ENCODE data around the gene CMPK2.

The CMPK2 gene

DNA sequence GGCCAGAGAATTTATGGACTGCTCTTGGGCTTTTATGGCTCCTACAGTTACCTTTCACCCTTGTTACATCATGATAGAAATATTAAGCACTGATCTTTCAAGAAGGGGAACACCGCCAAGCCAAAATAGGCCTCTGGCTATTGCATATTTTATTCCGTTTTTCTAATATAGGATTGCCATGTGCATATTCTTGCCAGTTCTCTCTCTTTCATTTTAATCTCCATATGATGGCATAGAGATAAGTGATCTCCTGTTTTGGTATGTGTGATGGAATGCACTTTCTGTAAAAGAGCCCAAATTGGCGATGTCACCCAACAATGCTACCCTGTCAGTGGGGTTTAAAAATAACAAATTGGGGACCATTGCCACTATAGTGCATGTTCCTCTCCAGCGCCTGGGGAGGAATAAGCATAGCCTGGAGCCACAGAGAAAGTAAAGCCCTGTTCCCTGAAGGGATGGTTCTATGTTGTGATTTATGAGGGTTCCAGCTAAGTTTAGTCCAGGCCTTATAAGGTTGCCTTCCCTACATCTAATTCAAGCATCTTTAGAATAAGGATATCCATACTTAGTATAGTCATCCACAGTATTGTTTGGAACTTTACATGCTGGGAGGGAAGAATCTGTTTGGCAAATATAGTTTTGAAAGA is 26.9 kb downstream of the CMPK2 start:
- DNase-seq: no peak

DNA sequence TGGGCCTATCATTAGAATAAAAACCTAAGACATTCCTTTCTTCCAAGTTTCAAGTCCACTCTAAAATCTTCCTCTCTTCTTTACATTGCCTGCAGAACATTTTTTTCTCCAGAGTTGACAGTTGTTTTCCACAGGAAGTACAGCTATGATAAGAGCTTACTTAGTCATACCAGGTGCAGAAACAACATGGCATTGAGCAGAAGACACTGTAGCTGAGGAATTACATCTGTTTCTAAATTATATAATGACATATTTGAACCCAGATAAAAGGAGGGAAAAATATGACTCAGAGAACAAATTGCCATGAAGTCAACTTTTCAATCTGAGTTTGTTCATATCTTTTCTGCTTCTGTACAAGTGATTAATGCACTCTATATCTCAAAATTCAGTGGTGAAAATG is 30.2 kb downstream of the CMPK2 start:
- no peak for DNase-seq

DNA sequence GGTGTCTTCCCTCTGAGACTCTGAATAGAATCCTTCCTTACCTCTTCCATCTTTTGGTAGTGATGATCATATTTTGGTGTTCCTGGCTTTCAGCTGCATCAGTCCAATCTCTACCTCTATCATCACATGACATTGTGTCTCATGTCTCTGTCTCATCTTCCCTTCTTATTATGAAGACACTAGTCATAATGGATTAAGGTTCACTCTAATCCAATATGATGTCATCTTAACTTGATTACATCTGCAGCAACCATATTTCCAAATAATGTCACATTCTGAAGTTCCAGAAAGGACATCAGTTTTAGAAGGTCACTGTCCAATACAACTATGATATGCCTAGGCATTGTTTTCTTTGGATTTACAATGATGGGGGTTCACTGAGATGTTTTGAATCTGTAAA is 31.5 kb downstream of the CMPK2 start:
- no peak for DNase-seq

DNA sequence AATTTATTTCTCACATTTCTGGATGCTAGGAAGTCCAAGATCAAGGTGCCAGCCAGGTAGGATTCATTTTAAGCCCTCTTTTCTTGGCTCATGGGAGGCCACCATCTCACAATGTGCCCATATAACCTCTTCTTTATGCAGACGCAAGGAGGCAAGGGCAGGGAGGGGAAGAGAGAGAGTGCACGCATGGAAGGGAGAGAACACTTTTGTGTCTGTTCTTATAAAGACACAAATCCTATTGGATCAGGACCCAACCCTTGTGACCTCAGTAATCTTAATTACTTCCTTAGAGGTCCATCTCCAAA is 32.5 kb downstream of the CMPK2 start:
- DNase-seq: no peak

DNA sequence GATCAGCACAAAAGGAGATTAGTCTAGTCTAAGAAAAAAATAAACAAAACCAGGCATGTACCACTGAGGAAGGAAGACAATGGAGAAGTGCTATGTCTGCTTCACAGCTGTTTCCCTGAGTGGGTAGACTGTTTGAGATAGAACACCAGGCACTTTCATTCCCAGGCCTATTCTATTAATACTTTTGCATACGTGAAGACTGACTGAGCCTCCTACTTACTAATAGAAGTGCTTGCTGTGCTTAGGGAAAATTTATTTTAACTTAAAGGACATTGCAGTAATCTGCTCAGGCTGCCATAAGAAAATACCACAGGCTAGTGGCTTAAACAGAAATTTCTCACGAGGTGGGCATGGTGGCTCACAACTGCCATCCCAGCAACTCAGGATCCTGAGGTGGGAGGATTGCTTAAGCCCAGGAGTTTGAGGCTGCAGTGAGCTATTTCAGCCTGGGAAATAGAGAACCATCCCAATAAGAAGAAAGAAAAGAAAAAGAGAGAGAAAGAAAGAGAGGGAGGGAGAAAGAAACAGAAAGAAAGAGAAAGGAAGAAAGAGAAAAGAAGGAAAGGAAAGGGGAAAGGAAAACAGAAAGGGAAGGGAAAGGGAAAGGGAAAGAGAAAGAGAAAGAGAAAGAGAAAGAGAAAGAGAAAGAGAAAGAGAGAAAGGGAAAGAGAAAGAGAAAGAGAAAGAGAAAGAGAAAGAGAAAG is 33.0 kb downstream of the CMPK2 start:
- no peak for DNase-seq

DNA sequence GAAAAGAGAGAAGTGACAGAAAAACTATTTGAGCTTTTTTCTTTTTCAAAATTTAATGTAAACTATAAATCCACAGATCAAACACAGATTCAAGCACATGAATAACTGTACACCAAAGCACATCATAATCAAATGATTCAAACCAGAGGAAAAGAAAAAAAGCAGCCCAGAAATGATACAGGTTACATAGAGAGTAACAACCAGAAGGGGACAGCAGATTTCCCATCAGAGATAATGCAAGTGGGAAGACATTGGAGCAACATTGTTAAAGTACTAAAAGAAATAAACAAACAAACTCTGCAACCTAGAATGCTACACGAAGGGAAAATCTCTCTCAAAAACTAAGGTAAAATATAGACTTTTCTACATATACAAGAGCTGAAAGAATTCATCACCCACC is 34.5 kb downstream of the CMPK2 start:
- no peak for DNase-seq

DNA sequence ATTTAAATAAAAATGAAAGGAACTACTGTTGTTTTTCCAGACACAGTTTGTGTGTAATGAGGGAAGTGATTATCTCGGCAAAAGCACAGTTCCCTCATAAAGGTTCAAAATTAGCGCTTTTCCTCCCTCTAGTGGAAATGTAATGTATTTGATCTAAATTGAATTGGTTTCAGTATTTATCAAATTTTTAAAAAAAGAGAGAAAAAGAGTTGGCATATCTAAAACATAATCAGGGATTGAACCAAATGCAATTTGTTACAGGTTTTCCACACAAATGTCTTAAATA is 37.5 kb downstream of the CMPK2 start:
- no peak for DNase-seq

DNA sequence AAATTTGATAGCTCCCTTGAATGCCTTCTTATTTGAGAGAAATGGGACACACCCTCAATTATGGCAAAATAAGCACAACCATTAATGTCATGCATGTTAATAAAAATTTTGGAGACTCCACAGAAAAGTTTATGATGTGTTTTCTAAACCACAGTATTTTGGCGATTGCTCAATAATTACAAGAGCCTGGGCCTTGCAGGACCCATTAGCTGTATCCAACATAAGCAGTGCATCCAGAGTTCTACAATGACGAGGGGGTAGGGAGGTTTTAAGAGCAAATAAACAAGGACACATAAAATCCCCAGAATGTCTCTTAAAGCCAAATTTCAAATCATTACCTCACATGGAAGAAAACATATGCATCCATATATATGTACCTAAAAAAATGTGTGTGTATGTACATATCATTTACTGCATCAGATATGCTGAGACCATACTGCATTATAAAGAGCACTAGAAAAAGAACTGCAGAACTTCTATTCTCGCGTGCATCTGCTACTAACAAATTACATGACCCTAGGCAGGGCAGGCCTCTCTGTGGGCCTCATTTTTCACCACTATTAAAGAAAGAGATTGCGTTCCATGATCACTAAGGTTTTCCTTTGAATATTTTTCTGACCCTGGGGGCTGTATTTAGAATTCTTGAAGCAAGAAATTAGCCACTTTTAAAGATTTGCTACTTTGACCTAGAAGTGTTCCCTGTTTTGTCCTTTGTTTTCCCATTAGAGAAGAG is 38.0 kb downstream of the CMPK2 start:
- no peak for DNase-seq

DNA sequence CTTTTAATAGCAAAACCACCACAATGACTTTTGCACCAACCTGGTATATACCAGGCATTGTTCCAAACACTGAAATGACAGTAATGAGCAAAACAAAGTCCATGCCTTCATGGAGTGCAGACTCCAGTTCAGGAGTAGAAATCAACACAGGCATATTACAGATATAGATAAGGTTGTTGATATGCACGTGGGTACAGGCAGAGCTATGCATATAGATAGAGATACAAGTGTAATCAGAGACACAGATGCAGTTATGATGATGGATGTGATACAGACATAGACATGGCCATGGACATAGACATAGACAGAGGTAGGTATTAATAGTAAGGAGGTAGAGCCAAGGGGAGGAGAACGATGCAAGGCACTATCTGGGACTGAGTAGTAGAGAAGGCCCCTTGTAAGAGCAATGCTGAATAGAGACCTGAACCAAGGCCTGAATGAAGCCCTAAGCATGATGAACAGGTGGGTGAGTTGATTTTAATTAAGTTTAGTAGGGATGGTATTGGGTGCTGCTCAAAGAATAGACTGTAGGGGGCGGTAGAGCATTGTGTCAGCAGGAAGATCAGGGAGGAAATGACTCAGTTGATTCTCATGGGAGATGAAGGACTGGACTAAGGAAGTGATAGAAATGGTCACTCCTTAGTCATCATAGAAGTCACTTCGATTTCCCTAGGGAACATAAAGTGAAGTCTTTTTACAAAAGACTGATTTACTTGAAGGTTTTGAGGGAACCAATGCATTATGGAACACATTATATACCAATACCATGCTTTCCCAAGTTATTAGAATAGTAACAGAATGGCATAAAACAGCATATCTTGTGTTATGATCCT is 39.4 kb downstream of the CMPK2 start:
- DNase-seq: no peak

DNA sequence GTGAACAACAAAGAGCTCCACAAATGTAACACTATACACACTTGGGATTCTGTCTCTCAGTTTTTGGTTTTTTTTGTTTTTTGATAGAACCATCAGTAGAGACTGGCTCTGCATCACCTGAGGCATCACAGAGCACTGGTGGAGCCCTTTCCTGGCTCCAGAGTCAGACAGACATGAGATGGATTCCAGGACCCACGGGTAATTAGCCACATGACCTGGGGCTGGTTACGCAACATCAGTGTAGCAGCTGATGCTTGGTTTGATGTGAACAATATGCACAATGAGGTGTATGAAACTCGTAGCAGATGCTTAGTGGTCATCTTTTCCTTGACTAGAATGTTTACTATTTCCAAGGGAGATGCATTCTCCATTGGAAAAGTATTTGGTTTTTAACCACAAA is 40.7 kb downstream of the CMPK2 start:
- peak; percentile 90 for DNase-seq

DNA sequence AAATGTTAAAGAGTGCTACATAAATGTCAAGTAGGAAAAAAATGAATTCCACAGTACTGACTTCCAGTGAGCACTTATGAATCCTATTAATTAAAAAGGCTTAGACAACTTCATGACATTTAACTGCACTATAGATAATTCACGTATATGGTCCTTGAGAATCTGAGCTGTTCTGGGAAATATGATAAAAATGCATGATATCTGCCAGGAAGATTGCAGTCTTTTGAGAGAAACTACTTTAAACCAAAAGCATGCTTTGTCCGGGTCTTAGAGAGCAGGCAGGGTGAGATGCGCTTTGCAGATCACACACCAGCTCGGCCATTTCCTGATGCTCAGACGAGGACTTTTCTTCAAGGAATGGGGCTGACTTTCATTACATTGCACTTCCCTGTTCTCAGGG is 42.6 kb downstream of the CMPK2 start:
- DNase-seq: no peak

DNA sequence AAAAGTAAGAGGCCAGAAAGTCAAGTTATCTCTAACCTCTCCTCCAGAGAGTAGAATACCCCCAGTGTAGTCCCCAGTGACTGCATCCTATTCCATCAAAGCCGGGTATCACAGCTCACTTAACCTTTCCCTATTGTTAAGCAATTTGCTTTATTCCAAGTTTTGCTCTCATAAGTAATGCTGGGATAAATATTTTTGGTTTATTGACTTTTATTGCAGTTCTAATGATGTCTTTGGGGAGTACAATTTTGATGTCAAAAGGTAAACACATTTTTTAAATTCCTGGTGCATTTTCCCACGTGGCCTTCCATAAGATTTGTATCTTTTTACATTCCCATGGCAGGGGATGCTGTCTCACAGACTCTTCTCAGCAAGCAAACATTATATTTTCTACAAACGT is 43.3 kb downstream of the CMPK2 start:
- no peak for DNase-seq

DNA sequence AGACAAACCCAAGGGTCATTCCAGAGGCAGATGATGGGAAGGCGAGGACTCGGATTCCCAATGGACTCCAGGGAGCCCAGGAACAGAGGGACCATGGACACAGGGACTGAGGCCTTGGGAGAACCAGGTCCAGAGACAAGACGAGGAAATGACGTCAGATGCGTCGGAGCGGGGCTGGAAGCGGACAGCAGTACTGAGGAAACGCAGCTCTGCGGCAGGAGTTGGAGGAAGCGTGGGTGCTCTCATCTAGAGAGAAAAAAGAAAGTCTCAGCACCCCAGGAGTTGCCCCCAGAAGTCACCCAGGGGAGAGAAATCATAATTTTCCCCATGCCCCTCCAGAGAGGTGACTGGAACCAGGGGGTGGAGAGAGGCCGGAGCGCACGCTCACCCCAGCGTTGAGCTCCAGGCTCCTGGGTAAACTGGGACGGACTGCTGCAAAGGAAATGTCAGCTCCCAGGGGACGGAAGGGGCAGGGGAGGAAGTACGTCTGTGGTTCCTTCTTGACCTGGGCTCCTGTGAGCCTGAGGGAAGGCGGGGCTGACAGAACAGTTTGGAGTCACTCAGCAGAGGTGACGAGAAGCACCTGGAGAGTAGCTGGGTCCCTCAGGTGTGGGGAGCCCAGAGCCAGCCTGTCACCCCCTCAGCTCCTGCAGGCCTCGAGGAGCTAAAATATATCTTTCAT is 44.7 kb downstream of the CMPK2 start:
- DNase-seq: no peak

DNA sequence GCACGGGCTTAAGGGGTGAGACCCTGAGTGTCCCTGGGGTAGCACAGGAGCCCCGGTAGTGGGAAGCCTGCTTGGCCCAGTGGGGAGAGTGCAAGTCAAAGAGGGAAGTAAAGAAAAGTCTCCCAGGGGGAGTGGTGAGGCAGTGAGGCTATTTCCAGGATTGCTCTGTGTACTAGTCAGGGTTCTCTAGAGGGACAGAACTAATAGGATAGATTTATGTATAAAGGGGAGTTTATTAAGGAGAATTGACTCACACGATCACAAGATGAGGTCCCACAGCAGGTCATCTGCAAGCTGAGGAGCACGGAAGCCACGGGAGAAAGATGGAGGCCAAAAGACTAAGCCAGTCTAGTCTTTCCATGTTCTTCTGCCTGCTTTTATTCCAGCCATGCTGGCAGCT is 45.5 kb downstream of the CMPK2 start:
- no peak for DNase-seq

DNA sequence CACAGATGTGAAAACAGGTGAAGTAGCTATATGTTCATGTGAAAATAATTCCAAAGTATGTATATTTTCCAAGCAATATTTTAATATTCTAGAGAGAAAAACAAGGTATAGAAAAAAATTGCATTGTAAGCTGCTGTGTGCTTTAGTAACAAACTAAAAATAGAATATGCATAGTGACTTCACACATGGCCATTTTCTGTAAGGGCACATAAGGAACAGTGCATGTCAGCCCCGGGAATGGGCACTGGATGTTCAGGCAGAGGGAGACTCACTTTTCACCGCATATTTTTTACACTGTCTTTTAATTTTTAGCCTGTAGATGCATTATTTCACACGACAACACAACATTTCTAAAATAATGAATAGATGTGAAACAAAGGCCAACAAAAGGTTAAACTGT is 46.0 kb downstream of the CMPK2 start:
- DNase-seq: no peak

DNA sequence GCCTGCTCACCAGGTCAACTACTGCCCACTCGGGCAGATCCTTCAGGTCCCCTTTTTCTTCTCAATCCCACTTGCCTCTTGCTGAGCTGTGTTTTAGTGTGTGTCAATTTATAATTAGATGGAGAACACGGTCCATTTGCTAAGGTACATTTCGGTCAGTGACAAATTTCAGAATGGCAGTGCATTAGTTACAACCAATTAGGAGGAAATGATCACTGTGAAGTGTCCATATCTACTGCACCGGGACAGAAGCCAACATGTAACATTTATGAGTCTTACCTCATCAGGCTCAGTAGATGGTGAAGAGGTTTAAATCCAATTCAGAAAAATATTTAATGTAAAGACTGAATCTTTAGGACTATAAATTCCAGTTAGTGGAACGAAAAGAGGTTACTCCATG is 47.7 kb downstream of the CMPK2 start:
- DNase-seq: no peak

DNA sequence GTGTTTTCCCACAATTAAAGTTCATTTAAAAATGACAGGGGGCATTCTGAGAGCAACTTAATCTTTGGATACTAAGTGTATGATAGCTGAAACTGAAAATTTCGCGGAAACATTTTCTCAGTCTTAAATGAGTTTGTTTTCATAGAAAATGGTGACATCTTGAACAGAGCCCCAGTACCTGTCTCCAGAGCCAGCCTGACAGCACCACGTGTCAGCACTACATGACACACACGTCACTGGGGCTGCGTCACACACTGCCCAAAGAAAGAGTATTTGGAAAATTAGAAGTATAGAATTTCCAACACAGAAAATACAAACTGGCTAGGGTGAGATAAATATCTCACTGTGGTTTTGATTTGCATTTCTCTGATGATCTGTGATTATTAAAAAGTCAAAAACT is 50.8 kb downstream of the CMPK2 start:
- DNase-seq: no peak

DNA sequence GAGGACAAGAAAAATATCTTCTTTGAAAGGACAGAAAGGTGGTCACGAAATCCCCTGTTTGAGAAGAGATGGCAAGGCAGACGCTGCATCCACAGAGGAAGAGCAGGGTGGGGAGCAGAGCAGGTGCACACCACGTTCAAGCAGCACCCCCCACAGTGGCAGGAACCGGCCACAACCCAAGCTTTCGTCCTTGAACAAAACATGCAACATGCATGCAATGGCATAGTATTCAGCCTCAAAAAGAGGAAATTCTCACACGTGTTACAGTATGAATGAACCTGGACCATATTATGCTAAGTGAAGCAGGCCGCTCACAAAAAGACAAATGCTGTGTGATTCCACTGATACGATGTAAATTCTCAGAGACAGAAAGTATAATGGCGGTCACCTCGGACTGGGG is 51.4 kb downstream of the CMPK2 start:
- DNase-seq: no peak

DNA sequence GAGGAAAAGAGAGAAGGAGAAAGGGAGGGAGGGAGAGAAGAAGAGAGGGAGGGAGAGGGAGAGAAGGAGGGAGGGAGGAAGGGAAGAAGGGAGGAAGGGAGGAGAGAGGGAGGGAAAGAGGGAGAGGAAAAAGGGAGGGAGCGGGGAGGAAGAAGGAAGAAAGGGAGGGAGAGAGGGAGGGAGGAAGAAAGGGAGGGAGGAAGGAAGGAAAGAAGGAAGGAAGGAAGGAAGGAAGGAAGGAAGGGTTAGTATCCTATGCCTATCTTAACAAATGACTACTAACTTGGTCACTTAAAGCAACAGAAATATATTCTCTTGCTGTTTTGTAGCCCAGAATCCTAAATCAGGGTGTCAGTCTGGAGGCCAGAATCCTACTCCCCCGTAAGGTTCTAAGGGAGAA is 52.1 kb downstream of the CMPK2 start:
- no peak for DNase-seq

DNA sequence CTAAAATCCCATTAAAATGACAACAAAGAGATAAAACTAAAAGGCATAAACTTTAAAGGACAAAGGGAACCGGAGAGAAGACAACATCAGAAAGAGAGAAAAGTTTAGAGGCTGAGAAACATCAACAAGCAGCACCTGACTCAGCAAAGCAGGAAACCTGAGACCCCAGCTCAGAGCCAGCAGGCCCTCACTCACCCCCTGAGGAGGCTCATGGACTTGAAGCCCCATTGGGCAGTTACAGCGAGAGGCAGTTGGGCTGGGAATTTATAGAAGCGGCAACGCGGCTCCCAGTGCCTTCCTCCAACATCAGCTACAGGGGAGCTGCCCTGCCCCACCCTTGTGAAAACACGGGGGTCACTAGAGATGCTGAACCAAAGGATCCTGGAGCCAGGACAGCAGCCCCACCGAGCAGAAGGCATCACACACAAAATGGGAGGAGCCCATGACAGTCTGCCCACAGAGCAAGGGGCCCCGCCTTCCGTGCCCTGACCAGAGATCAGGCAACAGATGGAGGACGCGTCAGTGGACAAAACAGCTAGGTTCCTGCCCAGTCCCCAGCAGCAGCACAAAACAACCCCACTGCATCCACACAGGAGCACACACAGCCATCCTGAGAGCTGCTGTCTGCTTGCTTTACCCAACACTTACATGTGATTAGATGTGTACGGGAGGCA is 52.7 kb downstream of the CMPK2 start:
- no peak for DNase-seq

DNA sequence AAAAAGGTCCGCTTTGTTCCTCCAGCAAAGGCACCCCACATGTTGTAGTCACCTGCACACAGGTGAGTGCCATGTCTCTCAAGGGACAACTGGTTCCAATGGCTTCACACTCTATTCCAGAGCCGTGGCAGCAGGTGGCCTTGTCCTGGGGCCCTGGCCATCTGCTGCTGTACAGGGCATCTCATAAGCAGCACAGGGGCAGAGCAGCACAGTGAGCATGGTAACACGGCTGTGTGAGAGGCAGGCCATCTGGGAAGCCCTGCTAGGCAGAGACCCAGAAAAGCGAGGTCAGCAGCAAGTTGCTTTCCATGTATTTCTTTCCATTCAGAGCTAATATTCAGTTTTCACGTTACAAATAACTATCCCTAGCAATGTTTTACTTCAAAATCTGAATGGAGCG is 54.7 kb downstream of the CMPK2 start:
- no peak for DNase-seq

DNA sequence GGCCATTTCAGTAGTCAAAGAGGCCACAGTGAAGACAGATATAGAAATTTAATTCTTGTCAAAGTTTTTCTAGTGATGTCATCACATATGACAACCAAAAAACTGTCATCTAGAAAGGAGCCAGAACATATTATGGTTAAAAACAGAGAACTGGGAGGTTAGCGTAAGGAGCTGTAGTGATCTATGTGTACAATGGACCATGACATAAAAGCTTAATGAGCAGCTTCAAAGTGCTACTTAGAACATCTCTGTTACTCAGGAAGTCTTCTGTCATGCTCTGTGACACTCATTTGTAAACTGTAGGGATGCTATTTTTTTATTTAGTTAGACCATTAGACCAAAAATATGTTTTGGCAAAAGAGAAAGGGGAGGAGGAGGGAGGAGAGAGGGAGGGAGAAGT is 57.3 kb downstream of the CMPK2 start:
- DNase-seq: no peak

DNA sequence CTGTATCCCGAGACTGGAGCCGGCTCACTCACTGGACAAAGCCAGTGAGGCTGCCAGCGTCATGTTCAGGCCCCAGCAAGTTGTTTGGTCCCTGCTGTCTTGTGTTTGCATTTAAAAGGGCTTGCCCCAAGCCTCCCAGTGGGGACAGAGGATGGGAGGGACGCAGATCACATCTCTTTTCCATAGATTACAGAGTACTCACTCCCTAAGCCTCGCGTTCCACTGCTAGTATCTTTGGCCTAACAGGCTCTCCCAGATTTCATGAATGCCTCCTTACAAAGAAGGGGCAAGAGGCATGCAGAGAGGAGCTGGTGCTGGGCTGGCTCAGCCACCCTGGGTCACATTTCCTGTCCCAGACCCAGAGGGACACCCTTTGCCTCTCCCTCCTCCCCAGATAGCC is 59.1 kb downstream of the CMPK2 start:
- peak; percentile 77 for DNase-seq
